Ascending aorta (tissue), 2 donors: ENCODE measurements around the gene MPG. TPM values are rescaled to one million over a fixed set of nuclear protein-coding genes. Genes with fewer than 3 reads are reported as not detected.

Source experiments
- DNase-seq, 2 donors: peaks; one replicate each; pipeline ENCODE4 v3.0.0-alpha.2; 2019; ENCODE audit warnings: low spot score in 2 of 2
- H3K27ac ChIP-seq, 2 donors: fragments of 200-600 bp; sonication (generic); one replicate each; pipeline ENCODE4 v1.5.1; 2016 to 2017; ENCODE audit warnings: mild to moderate bottlenecking in 1 of 2
- H3K27me3 ChIP-seq: fragments of 200-600 bp; sonication (generic); one replicate; pipeline ENCODE4 v1.5.1; 2017
- H3K36me3 ChIP-seq, 2 donors: fragments of 200-600 bp; sonication (generic); one replicate each; pipeline ENCODE4 v1.5.1; 2016
- H3K4me1 ChIP-seq, 2 donors: fragments of 200-600 bp; sonication (generic); one replicate each; pipeline ENCODE4 v1.5.1; 2016 to 2017; ENCODE audit warnings: mild to moderate bottlenecking in 1 of 2
- H3K4me3 ChIP-seq, 2 donors: fragments of 200-600 bp; sonication (generic); one replicate each; pipeline ENCODE4 v1.5.1; 2016 to 2017; ENCODE audit warnings: mild to moderate bottlenecking in 1 of 2
- H3K9me3 ChIP-seq, 2 donors: fragments of 200-600 bp; sonication (generic); one replicate each; pipeline ENCODE4 v1.5.1; 2016
- CTCF ChIP-seq, 3 experiments: fragments of 200-600 bp in 2 of 3; fragments of 450-650 bp in 1 of 3; sonication (generic) in 2 of 3; IDR thresholded peaks; one replicate each; pipeline ENCODE4 v1.5.1; 2016 to 2019; ENCODE audit warnings: antibody characterized with exemption in 3 of 3, mild to moderate bottlenecking in 1 of 3, moderate library complexity in 1 of 3
- intact Hi-C: fragments of 100-400 bp; cut with DNase I; formaldehyde crosslinking; loops from one replicate; pipeline ENCODE4 v1.15.1; 2023
- total RNA-seq: library from RNA; depleted of rRNA; stranded (reverse); fragments of >200 nt; gene quantifications from one replicate; pipeline ENCODE4 v1.1.0, GENCODE V29; 2016

Gene MPG
- total RNA-seq, 1 donor from 2014 or later, result 406 TPM

- no peaks in the 10 kb centered on the region for H3K27me3 ChIP-seq
- H3K36me3 ChIP-seq, result peaks cover 7 to 17% of the 10 kb centered on the region in 2 donors
- intact Hi-C loops, result no loop called here
- H3K4me3 ChIP-seq, result peak overlapping the region; percentile 69 to 76
- H3K4me1 ChIP-seq, result peaks cover 34 to 50% of the 10 kb centered on the region in 2 donors
- H3K27ac ChIP-seq, result peak overlapping the region; percentile 97 to 100
- peak; percentile 61 to 92 for DNase-seq
- TF ChIP-seq CTCF (IDR thresholded peaks at IDR 0.05), result no peak
- no peaks in the 10 kb centered on the region for H3K9me3 ChIP-seq
Observed at GRCh38 chr16:76535-77272, 1.3 kb upstream of the MPG start.

GRCh38 chr16:77273-77806, 685 bp upstream of the MPG start:
- Histone ChIP-seq H3K4me1 (peaks cover 34 to 50% of the 10 kb centered on the region in 2 donors), H3K4me3 (peak overlapping the region; percentile 69 to 76), H3K36me3 (peaks cover 7 to 17% of the 10 kb centered on the region in 2 donors), H3K9me3 (no peaks in the 10 kb centered on the region), H3K27ac (peak overlapping the region; percentile 97 to 100), H3K27me3 (no peaks in the 10 kb centered on the region)
- peak in 1 of 2 donors; percentile 81 for DNase-seq
- intact Hi-C loops, result no loop called here
- no peak for TF ChIP-seq CTCF (IDR thresholded peaks at IDR 0.05)

GRCh38 chr16:78444-79150, 572 bp downstream of the MPG start:
- Histone ChIP-seq H3K27ac (peak overlapping the region; percentile 97 to 100), H3K4me3 (peak overlapping the region; percentile 69 to 76), H3K9me3 (no peaks in the 10 kb centered on the region), H3K4me1 (peaks cover 45 to 54% of the 10 kb centered on the region in 2 donors), H3K27me3 (no peaks in the 10 kb centered on the region), H3K36me3 (peaks cover 13 to 23% of the 10 kb centered on the region in 2 donors)
- intact Hi-C loops, result no loop called here
- DNase-seq, result peak in 1 of 2 donors; percentile 77
- no peak for TF ChIP-seq CTCF (IDR thresholded peaks at IDR 0.05)

GRCh38 chr16:79151-80054, 1.4 kb downstream of the MPG start:
- intact Hi-C loops, result no loop called here
- Histone ChIP-seq H3K9me3 (no peaks in the 10 kb centered on the region), H3K4me1 (peaks cover 53 to 59% of the 10 kb centered on the region in 2 donors), H3K27me3 (no peaks in the 10 kb centered on the region), H3K4me3 (peak overlapping the region; percentile 69 to 76), H3K36me3 (peaks cover 13 to 23% of the 10 kb centered on the region in 2 donors), H3K27ac (peak overlapping the region; percentile 97 to 100)
- no peak for TF ChIP-seq CTCF (IDR thresholded peaks at IDR 0.05)
- no peak for DNase-seq

GRCh38 chr16:83060-83603, 5.1 kb downstream of the MPG start:
- H3K27me3 ChIP-seq, result no peaks in the 10 kb centered on the region
- peaks cover 42 to 49% of the 10 kb centered on the region in 2 donors for H3K36me3 ChIP-seq
- peaks cover 46 to 52% of the 10 kb centered on the region in 2 donors for H3K4me1 ChIP-seq
- no peak overlapping the region for H3K4me3 ChIP-seq
- intact Hi-C loops, result no loop called here
- no peak for DNase-seq
- TF ChIP-seq CTCF (IDR thresholded peaks at IDR 0.05), result no peak
- no peaks in the 10 kb centered on the region for H3K9me3 ChIP-seq
- peak overlapping the region; percentile 84 to 87 for H3K27ac ChIP-seq
